Upper lobe of right lung (tissue), 1 donor: ENCODE results near the gene RASA1. TPM values are rescaled to one million over a fixed set of nuclear protein-coding genes. Genes with fewer than 3 reads are reported as not detected.

Source experiments
- ATAC-seq: fragments of 200-7000 bp; cut with Tn5 transposase; one replicate; pipeline ENCODE4 v1.9.1; 2020; ENCODE audit warnings: mild to moderate bottlenecking, moderate library complexity
- DNase-seq: peaks from one replicate; pipeline ENCODE4 v3.0.0-alpha.2; 2020
- H3K27ac ChIP-seq: fragments of 200-600 bp; one replicate; pipeline ENCODE4 v1.8.0; 2022
- H3K27me3 ChIP-seq: fragments of 200-600 bp; one replicate; pipeline ENCODE4 v1.8.0; 2022; ENCODE audit warnings: mild to moderate bottlenecking
- H3K36me3 ChIP-seq: fragments of 200-600 bp; one replicate; pipeline ENCODE4 v1.8.0; 2022
- H3K4me1 ChIP-seq: fragments of 200-600 bp; one replicate; pipeline ENCODE4 v1.8.0; 2022
- H3K4me3 ChIP-seq: fragments of 200-600 bp; one replicate; pipeline ENCODE4 v1.8.0; 2022; ENCODE audit warnings: mild to moderate bottlenecking
- H3K9me3 ChIP-seq: fragments of 200-600 bp; one replicate; pipeline ENCODE4 v1.8.0; 2022
- intact Hi-C: fragments of 100-400 bp; cut with DNase I; formaldehyde crosslinking; loops from one replicate; pipeline ENCODE4 v1.11.0; 2022
- total RNA-seq: library from RNA; stranded (reverse); fragmentation: NEBNext Ultra II Directional; extraction: Animal tissue kit (Norgen Biotek cat#: 25700); gene quantifications from one replicate; pipeline ENCODE4 v1.2.1, GENCODE V29; 2021
- TF ChIP-seq, protein P1 (sequence below): fragments of 200-600 bp; IDR thresholded peaks from one replicate; pipeline ENCODE4 v1.8.0; 2022; ENCODE audit warnings: antibody characterized with exemption
- donor health status: DM: no; HTN: yes; CAD: no; lungs with severe emphysema.

The RASA1 gene
- total RNA-seq, 1 donor from 2014 or later = 28.5 TPM

DNA sequence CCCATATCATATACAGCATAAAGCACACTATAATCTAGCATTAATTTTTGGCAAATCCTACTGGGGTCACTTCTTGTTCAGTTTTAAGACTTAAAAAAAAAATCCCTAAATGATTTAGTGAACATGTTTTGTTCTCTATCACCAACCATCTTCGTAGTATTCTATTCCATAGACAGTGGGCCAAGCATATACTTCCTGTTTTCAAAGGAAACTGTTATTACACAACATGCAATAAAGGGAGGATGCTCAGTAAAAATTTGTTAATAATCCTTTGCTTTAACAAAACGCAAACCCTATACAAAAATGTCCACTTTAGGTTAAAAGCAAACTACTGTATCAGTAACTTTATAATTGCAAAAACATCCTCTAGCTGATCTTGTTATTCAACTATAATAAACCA, 132.0 kb downstream of the RASA1 start:
- TF ChIP-seq, protein P1, sequence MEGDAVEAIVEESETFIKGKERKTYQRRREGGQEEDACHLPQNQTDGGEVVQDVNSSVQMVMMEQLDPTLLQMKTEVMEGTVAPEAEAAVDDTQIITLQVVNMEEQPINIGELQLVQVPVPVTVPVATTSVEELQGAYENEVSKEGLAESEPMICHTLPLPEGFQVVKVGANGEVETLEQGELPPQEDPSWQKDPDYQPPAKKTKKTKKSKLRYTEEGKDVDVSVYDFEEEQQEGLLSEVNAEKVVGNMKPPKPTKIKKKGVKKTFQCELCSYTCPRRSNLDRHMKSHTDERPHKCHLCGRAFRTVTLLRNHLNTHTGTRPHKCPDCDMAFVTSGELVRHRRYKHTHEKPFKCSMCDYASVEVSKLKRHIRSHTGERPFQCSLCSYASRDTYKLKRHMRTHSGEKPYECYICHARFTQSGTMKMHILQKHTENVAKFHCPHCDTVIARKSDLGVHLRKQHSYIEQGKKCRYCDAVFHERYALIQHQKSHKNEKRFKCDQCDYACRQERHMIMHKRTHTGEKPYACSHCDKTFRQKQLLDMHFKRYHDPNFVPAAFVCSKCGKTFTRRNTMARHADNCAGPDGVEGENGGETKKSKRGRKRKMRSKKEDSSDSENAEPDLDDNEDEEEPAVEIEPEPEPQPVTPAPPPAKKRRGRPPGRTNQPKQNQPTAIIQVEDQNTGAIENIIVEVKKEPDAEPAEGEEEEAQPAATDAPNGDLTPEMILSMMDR = no peak
- Histone ChIP-seq H3K27ac (peak overlapping the region; percentile 19), H3K4me1 (peaks cover 8% of the 10 kb centered on the region), H3K4me3 (no peak overlapping the region), H3K27me3 (no peaks in the 10 kb centered on the region), H3K36me3 (peaks cover 94% of the 10 kb centered on the region), H3K9me3 (no peaks in the 10 kb centered on the region)
- intact Hi-C loops = no loop called here
- ATAC-seq = peak; percentile 67
- DNase-seq = no peak

DNA sequence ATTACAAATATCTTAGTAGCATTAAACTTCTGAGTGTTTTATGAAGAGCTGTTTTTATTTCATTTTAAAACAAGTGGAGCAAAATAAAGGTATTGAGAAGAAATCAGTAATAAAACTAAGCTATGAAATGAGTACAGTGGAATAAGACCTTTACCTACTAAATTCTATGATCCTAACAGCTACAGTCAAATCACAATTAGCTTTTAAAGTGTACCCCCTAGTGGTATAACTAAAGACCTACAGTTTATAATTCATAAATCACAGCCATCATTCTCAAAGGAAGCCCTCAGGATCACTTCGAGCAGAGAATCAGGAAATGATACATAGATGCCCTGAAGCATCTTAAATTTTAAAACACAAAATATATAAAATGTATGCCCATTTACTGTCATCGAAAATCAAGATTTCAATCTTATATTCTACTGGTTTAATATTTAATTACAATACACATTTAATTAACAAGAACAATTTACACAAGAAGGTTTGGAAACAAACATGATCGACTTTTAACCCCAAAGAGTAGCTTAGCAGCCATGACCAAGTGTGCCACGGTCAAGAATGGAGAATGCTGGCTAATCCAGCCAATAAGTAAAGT, 132.7 kb downstream of the RASA1 start:
- no peaks in the 10 kb centered on the region for H3K9me3 ChIP-seq
- DNase-seq (no peak), ATAC-seq (peak; percentile 82)
- TF ChIP-seq, protein P1 = peak; percentile 77
- H3K27ac ChIP-seq = no peak overlapping the region
- peaks cover 94% of the 10 kb centered on the region for H3K36me3 ChIP-seq
- intact Hi-C loops = no loop called here
- peaks cover 8% of the 10 kb centered on the region for H3K4me1 ChIP-seq
- no peak overlapping the region for H3K4me3 ChIP-seq
- H3K27me3 ChIP-seq = no peaks in the 10 kb centered on the region

DNA sequence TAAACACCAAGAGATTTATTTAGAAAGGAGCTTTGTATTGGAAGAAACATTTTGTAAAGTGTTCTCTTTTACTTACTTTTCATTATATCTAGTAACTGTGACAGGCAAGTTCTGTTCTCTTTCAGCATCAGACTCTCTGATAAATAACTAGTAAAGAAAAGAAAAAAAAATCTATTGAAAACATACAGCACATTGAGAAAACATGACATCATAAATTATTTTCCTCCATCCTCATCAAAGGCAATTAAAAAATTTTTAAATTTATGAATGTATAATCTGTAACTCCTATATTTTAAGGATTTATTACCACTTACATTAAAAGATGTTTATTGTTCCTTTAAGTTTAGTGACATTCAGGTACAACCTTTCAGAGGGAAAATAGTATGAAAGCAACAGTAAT, 133.9 kb downstream of the RASA1 start:
- Histone ChIP-seq H3K36me3 (peaks cover 94% of the 10 kb centered on the region), H3K4me3 (no peak overlapping the region), H3K27ac (no peak overlapping the region), H3K27me3 (no peaks in the 10 kb centered on the region), H3K9me3 (no peaks in the 10 kb centered on the region), H3K4me1 (peaks cover 8% of the 10 kb centered on the region)
- DNase-seq (no peak), ATAC-seq (no peak)
- TF ChIP-seq, protein P1 = no peak
- intact Hi-C loops = no loop called here

DNA sequence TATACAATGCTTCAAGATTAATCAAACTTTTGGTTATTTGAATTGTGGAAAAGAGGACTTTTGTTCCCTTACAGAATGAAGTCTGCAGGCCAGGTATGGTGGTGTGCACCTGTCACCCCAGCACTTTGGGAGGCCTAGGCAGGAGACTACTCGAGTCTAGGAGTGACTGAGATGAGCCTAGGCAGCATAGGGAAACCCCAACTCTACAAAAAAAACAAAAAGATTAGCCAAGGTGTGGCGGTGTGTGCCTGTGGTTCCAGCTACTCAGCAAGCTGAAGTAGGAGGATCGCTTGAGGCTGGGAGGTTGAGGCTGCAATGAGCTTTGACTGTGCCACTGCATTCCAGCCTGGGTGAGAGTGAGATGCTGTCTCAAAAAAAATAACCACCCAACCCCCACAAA, 135.7 kb downstream of the RASA1 start:
- H3K36me3 ChIP-seq = peaks cover 94% of the 10 kb centered on the region
- H3K27ac ChIP-seq = no peak overlapping the region
- peaks cover 8% of the 10 kb centered on the region for H3K4me1 ChIP-seq
- intact Hi-C loops = no loop called here
- no peaks in the 10 kb centered on the region for H3K9me3 ChIP-seq
- no peak for ATAC-seq
- H3K4me3 ChIP-seq = no peak overlapping the region
- no peak for DNase-seq
- TF ChIP-seq, protein P1 = no peak
- no peaks in the 10 kb centered on the region for H3K27me3 ChIP-seq

DNA sequence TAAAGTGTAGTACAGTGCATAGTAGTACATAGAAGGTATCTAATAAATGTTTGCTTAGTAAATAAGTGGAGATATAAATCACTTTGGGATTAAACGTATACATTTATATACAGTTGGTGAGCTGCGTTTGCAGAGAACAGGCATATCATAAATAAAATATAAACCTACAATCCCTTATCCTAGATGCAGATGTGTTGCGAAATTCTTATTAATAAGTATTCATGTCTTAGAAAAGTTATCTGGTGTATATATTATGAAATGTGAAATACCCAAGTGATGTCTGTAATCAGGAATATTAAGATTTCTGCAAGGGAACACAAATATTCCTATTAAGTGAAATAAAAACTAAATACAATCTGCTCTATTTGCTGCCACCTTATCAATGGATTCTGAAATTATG, 136.2 kb downstream of the RASA1 start:
- intact Hi-C loops = no loop called here
- no peak for ATAC-seq
- H3K27me3 ChIP-seq = no peaks in the 10 kb centered on the region
- no peak overlapping the region for H3K27ac ChIP-seq
- peaks cover 8% of the 10 kb centered on the region for H3K4me1 ChIP-seq
- no peaks in the 10 kb centered on the region for H3K9me3 ChIP-seq
- no peak overlapping the region for H3K4me3 ChIP-seq
- peaks cover 94% of the 10 kb centered on the region for H3K36me3 ChIP-seq
- TF ChIP-seq, protein P1 = no peak
- DNase-seq = no peak

DNA sequence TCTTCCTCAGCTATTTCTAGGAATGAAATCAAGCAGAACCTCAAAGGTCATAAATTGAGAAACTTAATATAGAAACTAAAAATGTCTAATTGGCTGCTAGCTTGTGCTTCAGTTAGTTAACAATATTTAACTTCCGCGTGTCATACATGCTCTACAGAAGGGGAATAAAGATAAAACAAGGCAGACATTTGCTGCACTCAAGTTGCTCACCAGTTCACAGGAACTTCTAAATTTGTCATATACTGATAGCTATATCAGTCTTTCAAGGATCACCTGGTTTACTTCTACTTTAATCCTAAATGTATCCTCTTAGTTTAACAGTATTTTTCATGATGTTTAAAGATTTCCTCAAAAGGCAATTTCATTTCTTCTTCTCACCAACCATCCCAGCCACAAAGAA, 136.7 kb downstream of the RASA1 start:
- TF ChIP-seq, protein P1 = no peak
- DNase-seq = no peak
- intact Hi-C loops = no loop called here
- ATAC-seq = no peak
- Histone ChIP-seq H3K4me1 (peaks cover 8% of the 10 kb centered on the region), H3K27me3 (no peaks in the 10 kb centered on the region), H3K9me3 (no peaks in the 10 kb centered on the region), H3K36me3 (peaks cover 94% of the 10 kb centered on the region), H3K27ac (no peak overlapping the region), H3K4me3 (no peak overlapping the region)
